GM12878 (cell line): Measurements from ENCODE around the gene DENND1A. TPM values are rescaled to one million over a fixed set of nuclear protein-coding genes. Genes with fewer than 3 reads are reported as not detected.

Experiments used
- ATAC-seq: fragments of 200-7000 bp; cut with Tn5 transposase; 3 replicates; pipeline ENCODE4 v1.9.1; 2020; ENCODE audit warnings: mild to moderate bottlenecking, moderate library complexity
- BruUV-seq: library from RNA; stranded (reverse); fragments of 400-500 nt; replicated peaks from 2 replicates; lab custom pipeline; 2021; lab: Mats Ljungman, UMichigan
- CTCF ChIA-PET: fragments of 300-600 bp; sonication (Branson Sonifier 250); formaldehyde crosslinking; extraction: SDS; loops from one replicate; lab custom pipeline; 2021; ENCODE audit warnings: inconsistent platforms; lab: Yijun Ruan, JAX
- POLR2A ChIA-PET: fragments of 350-600 bp; formaldehyde crosslinking; extraction: SDS; loops from one replicate; lab custom pipeline; 2021; ENCODE audit warnings: inconsistent platforms; lab: Charles Lee
- RAD21 ChIA-PET: fragments of 300-600 bp; sonication (Branson Sonifier 250); formaldehyde crosslinking; loops from one replicate; lab custom pipeline; 2023; ENCODE audit warnings: antibody characterized with exemption; ENCODE audit not compliant: unreplicated experiment; lab: Charles Lee
- SMC1A ChIA-PET: fragments of 300-600 bp; sonication (Branson Sonifier 250); formaldehyde crosslinking; loops from one replicate; lab custom pipeline; 2023; ENCODE audit not compliant: unreplicated experiment, uncharacterized antibody; lab: Charles Lee
- DNase-seq: peaks from one replicate; pipeline ENCODE4 v3.0.0-alpha.2; 2011; ENCODE audit warnings: low read depth, low spot score
- FAIRE-seq: peaks from 3 replicates; lab custom pipeline; 2011; peaks lifted over from hg19 to GRCh38; lab: Jason Lieb, UNC
- H2AFZ ChIP-seq: 2 replicates; pipeline ENCODE4 v1.6.0; 2011; ENCODE audit warnings: low read depth, low read length, control low read depth; ENCODE audit not compliant: control insufficient read depth
- H3K27ac ChIP-seq: 2 replicates; pipeline ENCODE4 v1.5.1; 2011; ENCODE audit warnings: control low read depth; ENCODE audit not compliant: control insufficient read depth, insufficient read depth
- H3K27me3 ChIP-seq, 2 experiments: replicated peaks in 1 of 2; 2 replicates each; pipeline versions ENCODE4 v1.6.0 to v1.6.1; 2011; ENCODE audit warnings: low read length in 1 of 2; ENCODE audit not compliant: control insufficient read depth in 2 of 2, insufficient read depth in 2 of 2
- H3K36me3 ChIP-seq, 2 experiments: 2 replicates each; pipeline ENCODE4 v1.5.1; 2011; ENCODE audit warnings: low read length in 1 of 2; ENCODE audit not compliant: control insufficient read depth in 2 of 2, insufficient read depth in 2 of 2
- H3K4me1 ChIP-seq: 2 replicates; pipeline ENCODE4 v1.6.1; 2011; ENCODE audit warnings: mild to moderate bottlenecking, low read length, moderate library complexity, mixed read lengths; ENCODE audit not compliant: control insufficient read depth, insufficient read depth
- H3K4me2 ChIP-seq: 2 replicates; pipeline ENCODE4 v1.6.0; 2011; ENCODE audit warnings: control low read depth; ENCODE audit not compliant: control insufficient read depth, insufficient read depth
- H3K4me3 ChIP-seq: fragments of 200-600 bp; sonication (generic); 2 replicates; pipeline ENCODE4 v1.5.1; 2016
- H3K79me2 ChIP-seq: 2 replicates; pipeline ENCODE4 v1.6.0; 2011; ENCODE audit warnings: low read length; ENCODE audit not compliant: control insufficient read depth, insufficient read depth
- H3K9ac ChIP-seq: 2 replicates; pipeline ENCODE4 v1.8.0; 2011; ENCODE audit warnings: low read length, control low read depth, mixed read lengths; ENCODE audit not compliant: control insufficient read depth, insufficient read depth
- H3K9me3 ChIP-seq: replicated peaks from 3 replicates; pipeline ENCODE4 v1.5.1; 2011; ENCODE audit warnings: mild to moderate bottlenecking, low read length; ENCODE audit not compliant: control insufficient read depth, insufficient read depth
- H4K20me1 ChIP-seq: 2 replicates; pipeline ENCODE4 v1.6.0; 2011; ENCODE audit not compliant: control insufficient read depth, insufficient read depth
- ATF3 ChIP-seq: IDR thresholded peaks from 2 replicates; pipeline ENCODE4 v1.6.1; 2011; ENCODE audit warnings: low read depth, mild to moderate bottlenecking, low read length, moderate library complexity, borderline replicate concordance; ENCODE audit errors: extremely low read depth
- BMI1 ChIP-seq: fragments of 450-650 bp; IDR thresholded peaks from 2 replicates; pipeline ENCODE4 v1.6.1; 2016; ENCODE audit warnings: mild to moderate bottlenecking, moderate library complexity, borderline replicate concordance
- CHD2 ChIP-seq: IDR thresholded peaks from 2 replicates; pipeline ENCODE4 v1.6.1; 2011; ENCODE audit warnings: low read depth, low read length, improper control_type of control experiment, borderline replicate concordance
- DPF2 ChIP-seq: fragments of 450-650 bp; IDR thresholded peaks from 2 replicates; pipeline ENCODE4 v1.6.1; 2017; ENCODE audit warnings: mild to moderate bottlenecking
- EGR1 ChIP-seq, 2 experiments: IDR thresholded peaks; 1 replicate in 1 of 2; 2 replicates in 1 of 2; pipeline ENCODE4 v1.6.1; 2011 to 2012; ENCODE audit warnings: low read depth in 2 of 2, low read length in 2 of 2, borderline replicate concordance in 1 of 2, mild to moderate bottlenecking in 1 of 2, moderate library complexity in 1 of 2
- GATAD2B ChIP-seq: fragments of 450-650 bp; conservative IDR thresholded peaks from 2 replicates; pipeline ENCODE4 v1.6.1; 2017; ENCODE audit warnings: low read depth, mild to moderate bottlenecking, moderate library complexity
- JUND ChIP-seq: IDR thresholded peaks from 2 replicates; pipeline ENCODE4 v1.6.1; 2012; ENCODE audit warnings: low read depth, mild to moderate bottlenecking, low read length, improper control_type of control experiment, moderate library complexity
- KAT2A ChIP-seq: conservative IDR thresholded peaks from 2 replicates; pipeline ENCODE4 v1.6.1; 2011; ENCODE audit warnings: low read depth, low read length; ENCODE audit not compliant: control insufficient read depth
- KLF5 ChIP-seq: fragments of 450-650 bp; IDR thresholded peaks from 2 replicates; pipeline ENCODE4 v1.6.1; 2014; ENCODE audit warnings: mild to moderate bottlenecking; ENCODE audit not compliant: partially characterized antibody
- MLLT1 ChIP-seq: fragments of 450-650 bp; IDR thresholded peaks from 2 replicates; pipeline ENCODE4 v1.6.1; 2016; ENCODE audit warnings: mild to moderate bottlenecking
- RAD21 ChIP-seq: IDR thresholded peaks from 2 replicates; pipeline ENCODE4 v1.6.1; 2011; ENCODE audit warnings: mild to moderate bottlenecking, low read depth, low read length, moderate library complexity; ENCODE audit not compliant: insufficient read depth
- RAD51 ChIP-seq: fragments of 450-650 bp; IDR thresholded peaks from 2 replicates; pipeline ENCODE4 v1.6.1; 2016; ENCODE audit warnings: moderate library complexity, mild to moderate bottlenecking, inconsistent platforms
- RELA ChIP-seq: fragments of 450-650 bp; IDR thresholded peaks from 2 replicates; pipeline ENCODE4 v1.8.0; 2014; ENCODE audit warnings: borderline replicate concordance; ENCODE audit not compliant: partially characterized antibody
- SIX5 ChIP-seq: IDR thresholded peaks from 2 replicates; pipeline ENCODE4 v1.6.1; 2011; ENCODE audit warnings: mild to moderate bottlenecking, low read depth, low read length, moderate library complexity; ENCODE audit not compliant: severe bottlenecking
- SP1 ChIP-seq: IDR thresholded peaks from one replicate; pipeline ENCODE4 v1.6.1; 2011; ENCODE audit warnings: low read depth, low read length
- YY1 ChIP-seq: IDR thresholded peaks from 2 replicates; pipeline ENCODE4 v1.6.1; 2011; ENCODE audit warnings: low read depth, mild to moderate bottlenecking, low read length
- ZBED1 ChIP-seq: IDR thresholded peaks from 2 replicates; pipeline ENCODE4 v1.6.1; 2016; ENCODE audit warnings: borderline replicate concordance
- ZBTB4 ChIP-seq: fragments of 450-650 bp; formaldehyde crosslinking; IDR thresholded peaks from 2 replicates; pipeline ENCODE4 v1.4.0; 2022; ENCODE audit warnings: mild to moderate bottlenecking, moderate library complexity
- ZNF622 ChIP-seq: fragments of 450-650 bp; IDR thresholded peaks from 2 replicates; pipeline ENCODE4 v1.6.1; 2017; ENCODE audit warnings: mild to moderate bottlenecking, inconsistent platforms
- WGBS: methylation state at CpG from one replicate; pipeline ENCODE4 v1.1.6; 2016; ENCODE audit warnings: low lambda C conversion rate; ENCODE audit not compliant: insufficient replicate concordance, insufficient coverage; ENCODE audit errors: missing lambda C conversion rate; 5-methylcytosine and 5-hydroxymethylcytosine counted together
- in situ Hi-C: fragments of 300-500 bp; cut with MboI; formaldehyde crosslinking; loops from 9 replicates; pipeline ENCODE4 v1.14.3; 2018; ENCODE audit warnings: mixed read lengths
- intact Hi-C: fragments of 100-400 bp; cut with micrococcal nuclease; formaldehyde crosslinking; loops from one replicate; pipeline ENCODE4 v1.14.2; 2022; ENCODE audit not compliant: unreplicated experiment
- polyA plus RNA-seq, 11 experiments: library from polyadenylated mRNA; depleted of rRNA in 4 of 11; unstranded in 6 of 11; stranded (reverse) in 5 of 11; fragments of >200 nt; fragmentation: Nextera tagmentation in 4 of 11; fragmentation: Illumina TruSeq in 1 of 11; extraction: Ambion mirVana in 4 of 11; extraction: Trizol in 1 of 11; gene quantifications; 1 replicate in 1 of 11; 2 replicates in 10 of 11; pipeline versions ENCODE4 v1.2.1 to v1.2.3, GENCODE V29; 2011 to 2016; ENCODE audit warnings: inconsistent platforms in 2 of 11, missing spikeins in 2 of 11, low read depth in 1 of 11
- total RNA-seq, 4 experiments: library from RNA; depleted of rRNA in 3 of 4; stranded (reverse); fragments of >200 nt in 3 of 4; fragmentation: Illumina TruSeq in 1 of 4; extraction: Trizol in 1 of 4; gene quantifications; 2 replicates each; pipeline versions ENCODE4 v1.2.1 to v1.2.3, GENCODE V29; 2013 to 2021

The DENND1A gene
- total and polyA plus RNA-seq, 10 of the 15 experiments (the other 5 are each of a cell fraction or from before 2014, with no cell fraction given) = 14.1 to 48.6 (median 35.2) TPM

- TF ChIP-seq RELA = no peak
- TF ChIP-seq YY1 = no peak
- TF ChIP-seq SIX5 = no peak
- no peak for TF ChIP-seq JUND
- TF ChIP-seq, all 136 proteins: peak for 0
Observed at GRCh38 chr9:123480096-123480495, 449.8 kb downstream of the DENND1A start (continued).

GRCh38 chr9:123478967-123479602 is 450.8 kb downstream of the DENND1A start:
- no peak overlapping the region for H3K4me3 ChIP-seq
- no peaks in the 10 kb centered on the region for H3K79me2 ChIP-seq
- SMC1A ChIA-PET = no interaction called here
- H3K4me2 ChIP-seq = no peak overlapping the region
- in situ Hi-C loops (no loop called here), intact Hi-C loops (no loop called here)
- no peak overlapping the region for H3K27ac ChIP-seq
- WGBS = 75% methylated on average over 5 of the region's 5 CpGs
- no peaks in the 10 kb centered on the region for H4K20me1 ChIP-seq
- no TSS peak for BruUV-seq
- H3K4me1 ChIP-seq = no peaks in the 10 kb centered on the region
- no peaks in the 10 kb centered on the region for H3K36me3 ChIP-seq
- no peak overlapping the region for H2AFZ ChIP-seq
- H3K9ac ChIP-seq = no peak overlapping the region
- TF ChIP-seq ATF3 = no peak
- TF ChIP-seq DPF2 = no peak
- no peak for TF ChIP-seq RAD51
- TF ChIP-seq CHD2 = no peak
- TF ChIP-seq ZBED1 = no peak
- TF ChIP-seq BMI1 = no peak
- no peak for TF ChIP-seq KAT2A
- TF ChIP-seq KLF5 = no peak
- TF ChIP-seq SP1 = no peak
- no peak for TF ChIP-seq EGR1 (IDR thresholded peaks at IDR 0.05; ENCODE audit: borderline replicate concordance in 1 of 2, low read depth in 2 of 2, low read length in 2 of 2)
- no peak for TF ChIP-seq ZBTB4 (CRISPR knock-in tag)
- no peak for TF ChIP-seq ZNF622
- TF ChIP-seq RAD21 = no peak
- TF ChIP-seq GATAD2B = no peak
- TF ChIP-seq MLLT1 = no peak
- POLR2A ChIA-PET = no interaction called here
- DNase-seq (no peak), FAIRE-seq (no peak), ATAC-seq (no peak)
- H3K9me3 ChIP-seq = no peaks in the 10 kb centered on the region
- CTCF ChIA-PET = no interaction called here
- RAD21 ChIA-PET = no interaction called here
- H3K27me3 ChIP-seq = no peaks in the 10 kb centered on the region
